H1 (cell line): ENCODE results near the gene ZNF738. TPM values are rescaled to one million over a fixed set of nuclear protein-coding genes. Genes with fewer than 3 reads are reported as not detected.

Experiments
- CTCF ChIA-PET: fragments of 300-600 bp; sonication (Branson Sonifier 250); formaldehyde crosslinking; loops from one replicate; lab custom pipeline; 2021; ENCODE audit not compliant: partially characterized antibody; lab: Charles Lee
- POLR2A ChIA-PET: fragments of 300-600 bp; sonication (Branson Sonifier 250); formaldehyde crosslinking; loops from one replicate; lab custom pipeline; 2021; ENCODE audit warnings: inconsistent platforms; ENCODE audit not compliant: partially characterized antibody; lab: Charles Lee
- DNase-seq, 2 experiments: peaks; one replicate each; pipeline versions ENCODE4 v3.0.0 to v3.0.0-alpha.2; 2010 to 2022; ENCODE audit warnings: low spot score in 2 of 2, low read depth in 1 of 2, mixed read lengths in 1 of 2
- FAIRE-seq: peaks from 2 replicates; lab custom pipeline; 2011; peaks lifted over from hg19 to GRCh38; lab: Jason Lieb, UNC
- H2AFZ ChIP-seq: 2 replicates; pipeline ENCODE4 v1.8.1; 2012; ENCODE audit warnings: low read length, inconsistent platforms
- H2AK5ac ChIP-seq: 2 replicates; pipeline ENCODE4 v1.6.1; 2013; ENCODE audit warnings: low read depth, low read length
- H2BK120ac ChIP-seq: replicated peaks from 2 replicates; pipeline ENCODE3; 2013; ENCODE audit warnings: low read depth, low read length, inconsistent platforms
- H2BK12ac ChIP-seq: 2 replicates; pipeline ENCODE4 v1.6.1; 2013; ENCODE audit warnings: low read depth, low read length
- H2BK15ac ChIP-seq: 2 replicates; pipeline ENCODE4 v1.6.1; 2013; ENCODE audit warnings: low read length
- H2BK20ac ChIP-seq: 2 replicates; pipeline ENCODE4 v1.6.1; 2013; ENCODE audit warnings: low read length
- H2BK5ac ChIP-seq: 2 replicates; pipeline ENCODE4 v1.6.1; 2013; ENCODE audit warnings: low read depth, low read length
- H3K14ac ChIP-seq: 2 replicates; pipeline ENCODE4 v1.6.1; 2013; ENCODE audit warnings: inconsistent platforms; ENCODE audit not compliant: insufficient read length
- H3K18ac ChIP-seq: 2 replicates; pipeline ENCODE4 v1.6.1; 2013; ENCODE audit warnings: low read length; ENCODE audit errors: extremely low read depth
- H3K23ac ChIP-seq: 2 replicates; pipeline ENCODE4 v1.6.1; 2013; ENCODE audit warnings: inconsistent platforms; ENCODE audit not compliant: insufficient read length
- H3K23me2 ChIP-seq: 2 replicates; pipeline ENCODE4 v1.6.1; 2013; ENCODE audit warnings: low read depth, low read length
- H3K27ac ChIP-seq: 2 replicates; pipeline ENCODE4 v1.6.1; 2011; ENCODE audit warnings: low read depth, low read length, inconsistent platforms
- H3K27me3 ChIP-seq, 4 experiments: replicated peaks in 1 of 4; 1 replicate in 1 of 4; 2 replicates in 3 of 4; pipeline versions ENCODE4 v1.6.1 to v1.8.1; 2011 to 2013; ENCODE audit warnings: low read length in 3 of 4, mild to moderate bottlenecking in 3 of 4, inconsistent platforms in 2 of 4, mixed read lengths in 2 of 4, moderate library complexity in 1 of 4; ENCODE audit not compliant: control insufficient read depth in 3 of 4, insufficient read depth in 3 of 4; ENCODE audit errors: extremely low read depth in 1 of 4
- H3K36me3 ChIP-seq, 4 experiments: 2 replicates each; pipeline versions ENCODE4 v1.6.1 to v1.8.1; 2011 to 2013; ENCODE audit warnings: mild to moderate bottlenecking in 4 of 4, low read length in 3 of 4, moderate library complexity in 2 of 4, control low read depth in 1 of 4, inconsistent platforms in 1 of 4; ENCODE audit not compliant: insufficient read depth in 4 of 4, control insufficient read depth in 2 of 4
- H3K4ac ChIP-seq: replicated peaks from 2 replicates; pipeline ENCODE3; 2013; ENCODE audit warnings: low read length, low read depth, mixed read lengths, inconsistent platforms; ENCODE audit not compliant: insufficient read length
- H3K4me1 ChIP-seq, 4 experiments: replicated peaks in 1 of 4; 1 replicate in 1 of 4; 2 replicates in 3 of 4; pipeline versions ENCODE4 v1.6.1 to v1.8.1; 2011 to 2013; ENCODE audit warnings: low read length in 3 of 4, inconsistent platforms in 2 of 4, mixed read lengths in 1 of 4; ENCODE audit not compliant: insufficient read depth in 4 of 4, control insufficient read depth in 3 of 4
- H3K4me2 ChIP-seq, 2 experiments: 2 replicates each; pipeline versions ENCODE4 v1.6.1 to v1.8.1; 2011 to 2013; ENCODE audit warnings: low read depth in 2 of 2, low read length in 2 of 2, control low read depth in 1 of 2, inconsistent platforms in 1 of 2, mild to moderate bottlenecking in 1 of 2; ENCODE audit not compliant: insufficient read depth in 1 of 2
- H3K4me3 ChIP-seq, 4 experiments: fragments of 200-600, 300-600 bp in 1 of 4; sonication (generic), shearing (Covaris generic), sonication (Bioruptor Twin) in 1 of 4; 2 replicates each; pipeline versions ENCODE4 v1.5.1 to v1.8.1; 2011 to 2016; ENCODE audit warnings: low read length in 4 of 4, low read depth in 3 of 4, control low read depth in 2 of 4, inconsistent platforms in 2 of 4, mild to moderate bottlenecking in 2 of 4, mixed read lengths in 1 of 4, moderate library complexity in 1 of 4; ENCODE audit not compliant: insufficient read depth in 2 of 4; ENCODE audit errors: extremely low read depth in 1 of 4
- H3K56ac ChIP-seq: replicated peaks from 2 replicates; pipeline ENCODE3; 2013; ENCODE audit warnings: low read depth, mild to moderate bottlenecking, mixed read lengths, low read length, inconsistent platforms; ENCODE audit not compliant: insufficient read length
- H3K79me1 ChIP-seq: 2 replicates; pipeline ENCODE4 v1.6.1; 2013; ENCODE audit warnings: low read depth, low read length, control low read depth
- H3K79me2 ChIP-seq, 2 experiments: 2 replicates each; pipeline versions ENCODE4 v1.6.1 to v1.8.1; 2012 to 2013; ENCODE audit warnings: low read length in 2 of 2, mild to moderate bottlenecking in 2 of 2, inconsistent platforms in 1 of 2; ENCODE audit not compliant: insufficient read depth in 2 of 2, control insufficient read depth in 1 of 2
- H3K9ac ChIP-seq, 4 experiments: replicated peaks in 1 of 4; 1 replicate in 1 of 4; 2 replicates in 3 of 4; pipeline versions ENCODE4 v1.6.1 to v1.8.1; 2011 to 2013; ENCODE audit warnings: low read depth in 3 of 4, low read length in 3 of 4, control low read depth in 2 of 4, mild to moderate bottlenecking in 2 of 4, moderate library complexity in 2 of 4, inconsistent platforms in 1 of 4; ENCODE audit errors: extremely low read depth in 1 of 4
- H3K9me3 ChIP-seq, 2 experiments: 2 replicates each; pipeline versions ENCODE4 v1.6.1 to v1.8.1; 2012 to 2013; ENCODE audit warnings: mild to moderate bottlenecking in 2 of 2, moderate library complexity in 2 of 2, control low read depth in 1 of 2, inconsistent platforms in 1 of 2, low read depth in 1 of 2, low read length in 1 of 2, mixed read lengths in 1 of 2; ENCODE audit not compliant: insufficient read depth in 2 of 2
- H4K20me1 ChIP-seq, 2 experiments: replicated peaks in 1 of 2; 2 replicates each; pipeline versions ENCODE3 to v1.8.1; 2011 to 2013; ENCODE audit warnings: inconsistent platforms in 2 of 2, low read length in 2 of 2, mild to moderate bottlenecking in 1 of 2; ENCODE audit not compliant: insufficient read depth in 2 of 2, control insufficient read depth in 1 of 2
- H4K5ac ChIP-seq: 2 replicates; pipeline ENCODE4 v1.6.1; 2013; ENCODE audit warnings: low read length, low read depth, mixed read lengths, inconsistent platforms; ENCODE audit not compliant: insufficient read length
- H4K8ac ChIP-seq: 2 replicates; pipeline ENCODE4 v1.8.0; 2013; ENCODE audit warnings: mild to moderate bottlenecking, moderate library complexity, low read length, inconsistent platforms; ENCODE audit not compliant: insufficient read depth; ENCODE audit errors: extremely low read depth
- H4K91ac ChIP-seq: replicated peaks from 2 replicates; pipeline ENCODE3; 2013; ENCODE audit warnings: low read length, mixed read lengths, inconsistent platforms; ENCODE audit not compliant: insufficient read length
- SIRT6 ChIP-seq: IDR thresholded peaks from one replicate; pipeline ENCODE4 v1.7.1; 2012; ENCODE audit warnings: low read length, inconsistent platforms
- ZNF274 ChIP-seq: IDR thresholded peaks from 2 replicates; pipeline ENCODE4 v1.7.0; 2012; ENCODE audit warnings: low read length, borderline replicate concordance; ENCODE audit errors: extremely low read depth
- WGBS, 2 experiments: shearing (Covaris generic) in 1 of 2; methylation state at CpG; one replicate each; pipeline versions ENCODE4 v1.1.6 to v1.1.7; 2013 to 2015; ENCODE audit warnings: low lambda C conversion rate in 2 of 2, mixed read lengths in 2 of 2, inconsistent platforms in 1 of 2, low coverage in 1 of 2, missing lambda C conversion rate in 1 of 2; ENCODE audit not compliant: insufficient replicate concordance in 2 of 2, insufficient coverage in 1 of 2, insufficient read length in 1 of 2; ENCODE audit errors: extremely low coverage in 1 of 2, missing lambda C conversion rate in 1 of 2; 5-methylcytosine and 5-hydroxymethylcytosine counted together
- polyA plus RNA-seq, 7 experiments: library from polyadenylated mRNA; depleted of rRNA in 3 of 7; stranded (reverse) in 5 of 7; unstranded in 2 of 7; fragments of >200 nt in 5 of 7; fragments of 200-250 nt in 2 of 7; gene quantifications; 1 replicate in 5 of 7; 2 replicates in 1 of 7; 4 replicates in 1 of 7; pipeline versions ENCODE4 v1.2.1 to v1.2.3, GENCODE V29; 2011 to 2013; ENCODE audit warnings: missing spikeins in 2 of 7, mixed read lengths in 2 of 7
- total RNA-seq: library from RNA; stranded (reverse); fragmentation: NEBNext Ultra II Directional; extraction: Animal tissue kit (Norgen Biotek cat#: 25700); gene quantifications from 2 replicates; pipeline ENCODE4 v1.2.1, GENCODE V29; 2021

ZNF738 gene
- total and polyA plus RNA-seq, 2 of the 8 experiments (the other 6 are each of a cell fraction or from before 2014, with no cell fraction given), result 78.1 to 148 TPM

- H3K4me2 ChIP-seq, result no peak overlapping the region
- TF ChIP-seq ZNF274 (peak; percentile 72), SIRT6 (no peak)
- H3K56ac ChIP-seq, result no peak overlapping the region
- 76% methylated on average over 1 of the region's 1 CpG; no CpG with 5 or more reads in 1 of the 2 experiments for WGBS, 2 experiments
- H3K4ac ChIP-seq, result no peak overlapping the region
- H3K79me1 ChIP-seq, result no peaks in the 10 kb centered on the region
- no peak overlapping the region for H3K27ac ChIP-seq
- no peak overlapping the region for H4K8ac ChIP-seq
- no peak overlapping the region for H4K91ac ChIP-seq
- H3K79me2 ChIP-seq, result no peaks in the 10 kb centered on the region
- H2BK120ac ChIP-seq, result no peak overlapping the region
- FAIRE-seq, result no peak
- H4K20me1 ChIP-seq, result no peaks in the 10 kb centered on the region
- H3K9me3 ChIP-seq, result peaks cover 55 to 64% of the 10 kb centered on the region in 2 experiments
- no peak overlapping the region for H2BK5ac ChIP-seq
- no peaks in the 10 kb centered on the region for H3K23me2 ChIP-seq
- H2AK5ac ChIP-seq, result no peak overlapping the region
- no peak overlapping the region for H2BK20ac ChIP-seq
- no peak overlapping the region for H2BK12ac ChIP-seq
- H3K23ac ChIP-seq, result no peak overlapping the region
- H2BK15ac ChIP-seq, result no peak overlapping the region
- H3K36me3 ChIP-seq, result peaks cover 0 to 53% (median 13%) of the 10 kb centered on the region in 4 experiments; a peak in 5 of 8 replicates
- H3K4me1 ChIP-seq, result no peaks in the 10 kb centered on the region
- no peak overlapping the region for H3K14ac ChIP-seq
- no peak for DNase-seq
- ChIA-PET CTCF (no interaction called here), POLR2A (interaction anchor here (1.4 to 3.2 kb wide), 2 partner anchors 10 to 16 kb away, joined by 3 to 9 read pairs; no protein-coding TSS in a partner anchor)
- H2AFZ ChIP-seq, result no peak overlapping the region
- no peak overlapping the region for H3K18ac ChIP-seq
- no peak overlapping the region for H4K5ac ChIP-seq
- no peaks in the 10 kb centered on the region for H3K27me3 ChIP-seq
- H3K4me3 ChIP-seq, result no peak overlapping the region
- no peak overlapping the region for H3K9ac ChIP-seq
Observed at GRCh38 chr19:21423057-21424041, 64.5 kb downstream of the ZNF738 start.
